ENCODE measurements around the gene TAS2R38.
"Not testable (repeated sequence)": the region's sequence is repeated elsewhere in the genome, so short reads cannot be mapped to it uniquely, and the experiment has no call there.

- not testable (repeated sequence) for TF ChIP-seq CTCF, POLR2A, POLR2AphosphoS5 (IDR thresholded peaks at IDR 0.05)
Observed at GRCh38 chr7:141987803-141988202, 14.2 kb upstream of the TAS2R38 start.
